GM19452 (cell line): ENCODE data around the gene ANLN.
A peak's percentile ranks its signal among the peaks of the same experiment; 100 is the strongest.
"Not testable (repeated sequence)": the region's sequence is repeated elsewhere in the genome, so short reads cannot be mapped to it uniquely, and the experiment has no call there.

Experiments used
- ATAC-seq: cut with Tn5 transposase; IDR thresholded peaks from one replicate; pipeline ENCODE4 v1.9.1; 2021; ENCODE audit not compliant: unreplicated experiment

ANLN gene

DNA sequence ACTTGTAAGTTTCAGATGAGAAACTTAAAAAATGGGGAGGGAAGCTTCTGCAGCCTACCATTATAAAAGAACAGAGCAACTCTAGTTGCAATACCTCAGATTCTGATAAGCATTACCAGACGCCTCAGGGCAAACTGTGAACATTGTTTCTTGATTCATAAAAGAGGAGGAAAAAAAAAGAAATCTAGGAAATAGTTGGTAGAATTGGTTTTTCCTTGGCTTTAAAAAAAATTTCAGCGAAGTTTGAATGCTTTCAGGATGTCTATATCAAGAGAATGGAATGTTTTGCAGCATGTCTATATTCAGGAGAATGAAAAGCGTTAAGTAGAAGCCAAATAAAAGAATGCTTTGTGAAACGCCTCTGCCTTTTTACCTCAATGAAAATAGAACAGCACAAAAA lies 17.5 kb upstream of the ANLN start:
- ATAC-seq = no peak

DNA sequence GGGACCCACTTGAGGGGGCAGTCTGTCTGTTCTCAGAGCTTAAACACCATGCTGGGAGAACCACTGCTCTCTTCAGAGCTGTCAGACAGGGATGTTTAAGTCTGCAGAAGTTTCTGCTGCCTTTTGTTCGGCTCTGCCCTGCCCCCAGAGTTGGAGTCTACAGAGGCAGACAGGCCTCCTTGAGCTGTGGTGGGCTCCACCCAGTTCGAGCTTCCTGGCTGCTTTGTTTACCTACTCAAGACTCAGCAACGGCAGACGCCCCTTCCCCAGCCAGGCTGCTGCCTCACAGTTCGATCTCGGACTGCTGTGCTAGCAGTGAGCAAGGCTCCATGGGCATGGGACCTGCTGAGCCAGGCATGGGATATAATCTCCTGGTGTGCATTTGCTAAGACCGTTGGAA lies 11.1 kb upstream of the ANLN start:
- ATAC-seq = not testable (repeated sequence)

DNA sequence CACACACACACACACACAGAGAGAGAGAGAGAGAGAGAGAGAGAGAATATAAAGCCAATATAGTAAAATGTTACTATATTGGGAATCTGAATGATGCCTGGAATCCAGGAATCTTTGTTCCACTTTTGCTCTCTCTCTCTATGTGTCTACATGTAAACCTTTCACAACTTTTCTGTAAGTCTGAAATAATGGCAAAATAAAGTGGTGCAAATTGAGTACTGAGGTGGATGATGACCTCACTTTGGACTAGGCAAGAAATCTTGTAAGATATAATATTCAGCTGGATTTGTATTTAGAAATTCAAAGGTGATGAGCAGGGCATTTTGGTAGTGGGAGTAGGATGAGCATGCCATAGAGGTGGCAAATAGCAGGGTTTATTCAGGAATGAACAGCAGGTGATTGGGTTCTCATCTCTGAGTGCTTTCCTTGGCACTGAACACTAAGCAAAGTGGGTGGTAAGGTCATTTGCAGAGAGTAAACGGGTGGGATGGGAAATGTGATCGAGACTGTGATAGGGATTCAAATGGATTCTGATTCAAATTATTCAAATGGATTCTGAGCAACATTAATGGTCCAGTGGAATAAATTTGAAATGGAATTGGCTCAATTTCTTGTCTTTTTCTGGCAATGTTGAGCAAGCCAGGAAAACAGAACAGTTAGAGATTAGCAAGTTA lies 9.7 kb upstream of the ANLN start:
- no peak for ATAC-seq

DNA sequence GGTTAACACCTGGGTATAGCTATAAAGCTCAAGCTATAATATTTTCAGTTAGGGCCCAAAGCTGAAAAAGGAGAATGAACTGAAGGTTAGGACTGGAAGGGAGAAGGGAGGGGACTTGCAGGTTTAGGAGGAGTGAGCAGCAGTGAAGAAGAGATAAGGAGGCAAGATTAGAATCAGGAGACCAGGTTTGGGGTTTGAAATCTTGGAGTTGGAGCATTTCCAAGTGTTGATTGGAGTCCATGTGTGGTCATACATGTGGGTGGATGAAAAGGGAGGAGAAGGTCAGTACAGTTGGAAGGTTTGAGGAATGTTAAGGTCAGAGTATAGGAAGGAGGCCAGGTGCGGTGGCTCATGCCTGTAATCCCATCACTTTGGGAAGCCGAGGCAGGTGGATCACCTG lies 8.6 kb upstream of the ANLN start:
- ATAC-seq = no peak

DNA sequence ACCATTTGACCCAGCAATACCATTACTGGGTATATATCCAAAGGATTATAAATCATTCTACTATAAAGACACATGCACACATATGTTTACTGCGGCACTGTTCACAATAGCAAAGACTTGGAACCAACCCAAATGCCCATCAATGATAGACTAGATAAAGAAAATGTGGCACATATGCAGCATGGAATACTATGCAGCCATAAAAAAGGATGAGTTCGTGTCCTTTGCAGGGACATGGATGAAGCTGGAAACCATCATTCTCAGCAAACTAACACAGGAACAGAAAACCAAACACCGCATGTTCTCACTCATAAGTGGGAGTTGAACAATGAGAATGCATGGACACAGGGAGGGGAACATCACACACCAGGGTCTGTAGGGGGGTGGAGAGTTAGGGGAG lies 6.4 kb upstream of the ANLN start:
- ATAC-seq = not testable (repeated sequence)

DNA sequence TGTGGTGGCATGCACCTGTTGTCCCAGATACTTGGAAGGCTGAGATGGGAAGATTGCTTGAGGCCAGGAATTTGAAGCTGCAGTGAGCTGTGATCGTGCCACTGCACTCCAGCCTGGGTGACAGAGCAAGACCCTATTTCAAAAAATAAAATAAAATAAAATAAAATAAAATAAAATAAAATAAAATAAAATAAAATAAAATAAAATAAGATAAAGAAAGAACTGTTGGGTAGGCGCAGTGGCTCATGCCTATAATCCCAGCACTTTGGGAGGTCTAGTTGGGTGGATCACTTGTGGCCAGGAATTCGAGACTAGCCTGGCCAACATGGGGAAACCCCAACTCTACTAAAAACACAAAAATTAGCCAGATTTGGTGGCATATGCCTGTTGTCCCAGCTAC lies 4.0 kb upstream of the ANLN start:
- ATAC-seq = not testable (repeated sequence)

DNA sequence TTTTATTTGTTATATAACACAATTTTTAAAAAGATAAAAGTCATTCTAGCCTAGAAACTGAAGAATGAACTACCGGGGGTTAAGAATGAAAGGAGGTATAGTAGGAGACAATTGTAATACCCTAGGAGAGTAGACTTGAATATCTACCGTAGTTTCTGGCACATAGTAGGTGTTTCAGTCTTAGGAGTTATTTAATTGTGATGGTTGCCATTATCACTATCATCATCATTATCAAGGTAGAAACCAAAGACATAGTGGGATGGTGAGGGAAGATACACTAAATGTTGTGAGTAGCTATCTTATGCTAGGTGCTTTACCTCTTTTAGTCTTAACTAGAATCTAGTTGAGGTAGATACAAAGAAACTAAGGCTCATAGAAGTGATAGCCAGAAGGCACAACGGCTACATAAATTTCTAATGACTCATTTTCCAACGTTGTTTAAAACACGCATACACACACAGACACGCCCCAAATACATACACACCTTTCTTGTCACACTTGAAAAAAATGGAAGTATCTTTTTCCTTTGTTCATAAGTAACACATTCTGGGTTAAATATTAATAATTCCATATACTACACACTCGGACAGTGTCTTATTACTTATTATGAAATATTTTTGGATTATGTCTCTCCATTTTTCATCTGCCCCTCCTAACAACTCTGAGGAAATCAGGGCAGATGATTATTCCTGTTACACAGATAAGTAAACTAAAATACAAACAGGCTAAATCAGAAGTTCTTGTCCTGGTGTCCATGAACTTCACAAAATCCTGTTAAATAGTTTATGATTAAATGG lies 2.0 kb upstream of the ANLN start:
- no peak for ATAC-seq

DNA sequence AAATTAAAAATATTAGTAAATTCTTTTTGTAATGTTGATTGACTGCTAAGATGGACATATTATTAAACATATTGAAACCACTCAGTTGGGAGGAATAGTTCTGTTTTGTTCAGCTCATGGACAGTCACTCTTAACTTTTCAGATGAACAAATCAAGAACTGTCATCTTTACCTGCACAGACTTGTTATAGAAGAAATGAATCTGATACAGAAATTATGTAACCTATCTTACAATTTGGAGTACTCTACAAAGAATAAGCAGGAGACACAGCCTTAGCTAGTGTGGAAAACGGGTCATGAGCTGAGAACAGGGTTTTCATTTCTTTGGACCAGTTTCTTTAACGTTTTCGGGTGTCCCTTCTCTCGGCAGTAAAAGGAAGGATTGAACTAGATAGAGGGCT lies 1.2 kb upstream of the ANLN start:
- no peak for ATAC-seq

DNA sequence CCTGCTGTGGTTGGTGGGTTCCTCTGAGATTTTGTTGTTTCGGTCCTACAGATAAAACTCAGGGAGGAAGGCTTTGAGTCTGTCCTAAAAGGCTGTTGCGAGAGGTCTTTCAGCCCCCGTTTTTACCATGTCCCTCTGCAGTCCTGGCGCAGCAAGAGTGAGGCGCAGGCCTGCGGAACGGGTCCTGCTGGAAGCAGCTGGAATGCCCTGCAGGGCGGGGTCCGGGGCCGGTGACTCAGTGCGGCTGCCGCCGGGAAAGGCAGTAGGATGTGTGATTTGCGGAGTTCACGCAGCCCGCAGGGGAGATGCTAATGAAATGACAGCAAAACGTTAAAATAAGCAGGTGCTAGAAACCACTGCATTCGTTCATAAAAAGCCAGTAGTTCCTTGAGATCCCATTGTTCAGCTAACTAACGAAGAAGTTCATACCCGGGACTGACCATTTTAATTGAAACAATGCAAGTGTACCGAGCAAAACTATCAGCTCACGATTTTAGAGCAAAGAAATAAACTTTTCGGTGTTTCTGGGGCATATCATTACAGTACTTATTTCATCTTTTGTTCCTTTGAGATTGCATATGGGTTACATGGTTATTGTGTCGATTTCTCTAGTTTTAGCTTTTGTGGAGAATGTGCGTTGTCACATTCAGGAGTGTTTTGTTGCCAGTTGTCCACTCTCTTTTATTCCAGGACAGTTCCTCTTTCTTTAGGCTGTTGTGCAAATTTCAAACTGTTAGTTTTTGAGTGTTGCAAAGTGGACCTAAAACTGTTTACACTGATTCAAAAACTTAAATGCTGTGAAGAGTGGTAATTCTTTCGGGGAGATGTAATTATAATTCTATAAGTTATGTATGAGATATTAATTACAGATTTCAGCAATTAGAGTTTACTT lies 783 bp downstream of the ANLN start:
- ATAC-seq = peak; percentile 25

DNA sequence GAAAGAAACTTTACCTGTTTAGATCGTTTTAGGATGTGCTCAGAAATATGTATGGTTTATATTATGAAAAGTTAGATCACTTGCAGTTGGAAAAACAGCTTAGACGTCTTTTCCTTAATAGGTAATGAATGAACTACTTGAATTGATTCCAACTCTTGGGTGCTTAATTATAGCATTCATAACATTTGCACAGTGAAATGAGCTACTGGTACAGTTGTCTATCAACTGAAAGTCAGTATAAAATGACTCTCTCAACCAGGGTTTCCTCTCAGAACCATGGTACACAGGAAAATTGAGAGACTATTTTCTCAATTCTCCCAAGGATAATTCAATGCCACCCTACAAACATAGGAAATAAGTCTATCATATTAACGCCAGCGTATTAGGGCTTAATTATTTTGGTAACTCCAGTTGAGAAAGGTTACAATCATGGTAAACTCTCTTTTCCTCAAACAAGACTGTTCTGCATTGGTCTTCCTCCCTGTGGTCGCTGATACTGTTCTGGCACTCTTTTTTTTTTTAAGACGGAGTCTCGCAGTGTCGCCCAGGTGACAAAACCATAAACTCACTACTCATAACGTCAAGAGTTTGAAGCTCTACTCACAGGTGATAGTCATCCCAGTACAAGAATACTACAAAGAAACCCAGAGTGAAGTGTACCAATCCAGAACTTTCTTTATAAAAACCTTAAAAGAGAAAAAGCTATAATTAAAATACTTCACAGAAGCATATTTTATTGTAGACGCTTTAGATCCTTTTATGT lies 2.0 kb downstream of the ANLN start:
- peak; percentile 45 for ATAC-seq

DNA sequence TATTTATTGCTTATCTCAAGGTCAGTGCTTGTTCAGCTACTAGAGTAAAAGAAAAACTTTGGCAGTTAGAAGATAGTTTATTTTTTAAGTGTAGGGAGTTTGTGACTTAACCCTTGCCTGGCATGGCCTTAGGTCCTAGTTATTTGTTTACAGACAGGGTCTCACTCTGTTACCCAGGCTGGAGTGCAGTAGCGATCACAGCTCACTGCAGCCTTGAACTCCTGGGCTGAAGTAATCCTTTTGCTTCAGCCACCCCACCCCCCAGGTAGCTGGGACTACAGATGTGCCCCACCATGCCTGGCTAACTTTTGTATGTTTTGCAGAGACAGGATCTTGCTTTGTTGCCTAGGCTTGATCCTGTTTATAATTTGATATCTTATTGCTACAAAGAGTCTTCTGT lies 4.2 kb downstream of the ANLN start:
- ATAC-seq = no peak

DNA sequence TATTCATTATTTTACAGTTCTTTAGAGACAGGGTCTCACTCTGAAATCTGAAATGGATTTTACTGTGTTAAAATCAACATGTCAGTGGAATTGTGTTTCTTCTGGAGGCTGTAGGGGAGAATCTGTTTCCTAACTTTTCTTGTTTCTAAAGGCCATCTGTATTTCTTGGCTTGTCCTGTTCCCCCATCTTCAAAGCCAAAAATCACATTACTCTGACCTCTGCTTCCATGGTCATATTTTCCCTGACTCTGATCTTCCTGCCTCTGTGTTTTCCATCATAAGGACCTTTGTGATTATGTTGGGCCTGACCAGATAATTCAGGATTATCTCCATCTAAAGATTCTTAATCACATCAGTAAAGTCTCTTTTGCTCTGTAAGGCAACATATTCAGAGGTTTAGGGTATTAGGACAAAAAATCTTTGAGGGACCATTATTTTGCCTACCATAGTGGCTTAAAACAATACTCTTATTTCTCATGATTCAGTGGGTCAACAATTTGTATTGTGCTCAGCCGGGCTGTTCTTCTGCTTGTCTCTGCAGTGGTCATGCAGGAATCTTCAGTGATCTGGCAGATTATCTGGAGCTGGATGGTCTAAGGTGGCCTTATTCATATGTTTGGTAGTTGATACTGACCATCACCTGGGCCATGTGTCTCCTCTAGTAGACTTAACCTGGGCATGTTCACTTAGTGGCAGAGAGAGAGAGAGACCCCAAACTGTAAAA lies 5.7 kb downstream of the ANLN start:
- no peak for ATAC-seq

DNA sequence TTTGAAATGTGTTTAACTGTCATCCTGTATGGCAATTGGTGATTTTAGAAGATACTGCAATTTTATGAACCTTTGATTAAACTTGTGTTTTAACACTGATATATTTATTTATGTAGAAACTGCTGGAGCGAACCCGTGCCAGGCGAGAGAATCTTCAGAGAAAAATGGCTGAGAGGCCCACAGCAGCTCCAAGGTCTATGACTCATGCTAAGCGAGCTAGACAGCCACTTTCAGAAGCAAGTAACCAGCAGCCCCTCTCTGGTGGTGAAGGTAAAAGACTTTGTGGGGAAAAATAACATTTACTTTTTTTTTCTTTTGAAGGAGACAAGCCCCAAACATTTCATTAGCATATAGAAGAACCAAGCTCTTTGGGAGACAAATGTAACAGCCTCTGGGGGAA lies 6.5 kb downstream of the ANLN start:
- ATAC-seq = no peak

DNA sequence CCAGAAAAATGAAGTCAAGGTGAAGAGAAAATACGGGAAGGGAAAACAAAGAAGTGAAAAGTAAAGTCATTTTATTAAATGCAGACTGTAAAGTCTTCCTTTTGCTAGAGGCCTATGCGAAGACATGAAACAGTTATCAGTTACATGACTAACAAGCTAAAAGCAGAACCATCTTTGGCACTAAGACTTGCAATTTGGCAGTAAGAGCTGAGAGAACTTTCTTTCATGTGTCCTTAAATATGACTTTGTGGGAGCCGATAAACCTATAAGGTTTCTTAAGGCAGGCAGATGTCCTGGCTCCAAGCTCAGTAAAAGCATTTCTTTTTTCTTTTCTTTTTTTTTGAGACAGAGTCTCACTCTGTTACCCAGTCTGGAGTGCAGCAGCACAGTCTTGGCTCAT lies 10.4 kb downstream of the ANLN start:
- no peak for ATAC-seq

DNA sequence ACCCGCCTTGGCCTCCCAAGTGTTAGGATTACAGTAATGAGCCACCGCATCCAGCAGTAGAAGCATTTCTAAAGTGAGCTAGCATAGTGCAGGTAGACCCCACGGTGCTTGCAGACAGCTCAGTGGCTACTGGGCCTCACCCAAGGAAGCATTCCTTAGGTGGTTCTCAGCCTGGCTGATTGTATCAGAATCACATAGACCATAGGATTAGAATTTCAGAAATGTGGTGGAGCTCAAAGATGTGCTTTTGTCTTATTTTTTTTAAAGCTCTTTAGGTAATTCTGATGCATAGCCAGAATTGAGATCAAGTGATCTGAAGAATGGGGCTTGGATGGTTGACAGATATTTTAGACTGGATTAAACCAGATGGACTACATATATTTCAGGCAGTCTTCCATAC lies 10.9 kb downstream of the ANLN start:
- no peak for ATAC-seq

DNA sequence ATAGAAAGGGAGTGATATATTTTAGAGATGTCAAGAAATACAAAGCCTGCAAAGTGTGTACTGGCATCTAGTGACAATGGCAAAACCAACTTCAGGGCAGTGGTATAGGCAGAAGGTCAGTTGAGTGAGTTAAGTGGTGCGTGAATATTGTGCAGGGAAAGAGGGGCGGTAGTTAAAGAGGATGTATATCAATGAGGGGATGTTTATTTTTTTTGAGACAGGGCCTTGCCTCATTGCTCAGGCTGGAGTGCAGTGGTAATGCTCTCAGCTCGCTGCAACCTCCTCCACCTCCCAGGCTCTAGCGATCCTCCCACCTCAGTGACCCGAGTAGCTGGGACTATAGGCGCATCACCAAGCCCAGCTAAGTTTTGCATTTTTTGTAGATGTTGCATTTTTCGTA lies 13.8 kb downstream of the ANLN start:
- no peak for ATAC-seq

DNA sequence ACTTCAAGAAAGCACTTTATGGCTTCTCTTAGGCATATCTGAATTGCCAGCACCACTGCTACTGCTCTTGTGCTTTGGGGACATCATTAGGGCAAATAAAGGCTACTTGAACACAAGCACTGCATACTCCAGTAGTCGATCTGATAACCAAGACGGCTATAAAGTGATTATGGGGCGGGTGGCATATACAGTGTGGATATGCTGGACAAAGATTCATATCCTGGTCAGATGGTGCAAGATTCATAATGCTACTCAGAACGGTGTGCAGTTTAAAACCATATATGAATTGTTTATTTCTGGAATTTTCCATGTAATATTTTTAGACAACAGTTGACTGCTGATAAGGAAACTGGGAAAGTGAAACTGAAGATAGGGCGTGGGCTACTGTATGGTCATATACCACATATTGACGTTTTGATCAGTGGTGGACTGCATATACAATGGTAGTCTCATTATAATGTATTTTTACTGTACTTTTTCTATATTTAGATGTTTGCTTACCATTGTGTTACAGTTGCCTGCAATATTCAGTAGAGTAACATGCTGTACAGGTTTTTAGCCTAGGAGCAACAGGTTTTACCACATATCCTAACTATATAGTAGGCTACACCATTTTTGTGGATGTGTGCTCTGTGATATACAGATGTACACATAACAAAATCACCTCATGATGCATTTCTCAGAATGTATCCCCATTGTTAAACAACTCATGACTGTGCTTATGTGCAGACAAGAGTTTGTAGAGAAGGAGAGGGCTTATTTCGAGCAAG lies 15.2 kb downstream of the ANLN start:
- ATAC-seq = no peak

DNA sequence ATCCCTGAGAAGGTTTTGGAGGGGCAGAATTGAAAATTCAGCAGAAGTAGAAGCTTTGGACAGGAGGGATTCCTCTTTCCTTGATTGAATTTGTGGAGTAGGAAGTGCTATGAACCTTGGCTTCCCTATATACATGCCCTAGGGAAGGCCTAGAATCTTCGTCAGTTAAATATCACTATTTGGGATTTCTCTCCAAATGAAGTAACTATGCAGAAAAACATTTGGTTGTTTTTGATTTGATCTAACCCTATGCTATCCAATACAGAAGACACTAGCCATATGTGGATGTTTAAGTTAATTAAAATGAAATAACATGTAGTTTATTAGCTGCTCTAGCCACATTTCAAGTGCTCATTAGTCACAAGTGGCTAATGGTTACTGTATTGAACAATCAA lies 15.7 kb downstream of the ANLN start:
- no peak for ATAC-seq

DNA sequence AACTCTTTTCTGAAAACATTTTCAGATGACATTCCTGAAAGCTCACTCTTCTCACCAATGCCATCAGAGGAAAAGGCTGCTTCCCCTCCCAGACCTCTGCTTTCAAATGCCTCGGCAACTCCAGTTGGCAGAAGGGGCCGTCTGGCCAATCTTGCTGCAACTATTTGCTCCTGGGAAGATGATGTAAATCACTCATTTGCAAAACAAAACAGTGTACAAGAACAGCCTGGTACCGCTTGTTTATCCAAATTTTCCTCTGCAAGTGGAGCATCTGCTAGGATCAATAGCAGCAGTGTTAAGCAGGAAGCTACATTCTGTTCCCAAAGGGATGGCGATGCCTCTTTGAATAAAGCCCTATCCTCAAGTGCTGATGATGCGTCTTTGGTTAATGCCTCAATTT lies 16.5 kb downstream of the ANLN start:
- ATAC-seq = no peak
